Endothelial cell of umbilical vein (primary cell): ENCODE data around the gene UGGT2. TPM values are rescaled to one million over a fixed set of nuclear protein-coding genes. Genes with fewer than 3 reads are reported as not detected.

Experiments
- BruUV-seq: library from RNA; stranded (reverse); fragments of 400-500 nt; replicated peaks from 2 replicates; lab custom pipeline; 2021; lab: Mats Ljungman, UMichigan
- CTCF ChIA-PET: fragments of 300-600, 350-600 bp; sonication (Branson Sonifier 250); formaldehyde crosslinking; loops from one replicate; lab custom pipeline; 2021; ENCODE audit warnings: antibody characterized with exemption, inconsistent platforms; lab: Charles Lee
- POLR2A ChIA-PET: fragments of 300-600, 350-600 bp; sonication (Branson Sonifier 250); formaldehyde crosslinking; loops from one replicate; lab custom pipeline; 2021; ENCODE audit warnings: antibody characterized with exemption, inconsistent platforms; lab: Charles Lee
- DNase-seq: peaks from one replicate; pipeline ENCODE4 v3.0.0-alpha.2; 2011; ENCODE audit warnings: low read depth, low spot score
- FAIRE-seq: peaks from 2 replicates; lab custom pipeline; 2011; peaks lifted over from hg19 to GRCh38; lab: Jason Lieb, UNC
- H2AFZ ChIP-seq: 2 replicates; pipeline ENCODE4 v1.6.0; 2012; ENCODE audit warnings: low read depth, low read length, control low read depth, inconsistent platforms
- H3K27ac ChIP-seq: 2 replicates; pipeline ENCODE4 v1.5.1; 2011; ENCODE audit warnings: low read depth, mild to moderate bottlenecking, control low read depth, low read length, moderate library complexity; ENCODE audit not compliant: insufficient read depth
- H3K27me3 ChIP-seq, 2 experiments: 2 replicates each; pipeline versions ENCODE4 v1.6.0 to v1.6.1; 2011; ENCODE audit warnings: low read length in 2 of 2, mixed read lengths in 1 of 2; ENCODE audit not compliant: control insufficient read depth in 2 of 2, insufficient read depth in 2 of 2
- H3K36me3 ChIP-seq, 2 experiments: 2 replicates in 1 of 2; 3 replicates in 1 of 2; pipeline ENCODE4 v1.5.1; 2011; ENCODE audit warnings: low read length in 2 of 2, mild to moderate bottlenecking in 1 of 2, moderate library complexity in 1 of 2; ENCODE audit not compliant: control insufficient read depth in 2 of 2, insufficient read depth in 2 of 2; ENCODE audit errors: extremely low read depth in 1 of 2
- H3K4me1 ChIP-seq: 3 replicates; pipeline ENCODE4 v1.5.1; 2011; ENCODE audit warnings: mild to moderate bottlenecking, low read length; ENCODE audit not compliant: control insufficient read depth, insufficient read depth; ENCODE audit errors: extremely low read depth
- H3K4me2 ChIP-seq: 2 replicates; pipeline ENCODE4 v1.6.1; 2011; ENCODE audit warnings: low read length, control low read depth, mixed read lengths; ENCODE audit not compliant: insufficient read depth
- H3K4me3 ChIP-seq, 3 experiments: fragments of 200-600 bp in 1 of 3; sonication (generic), shearing (Covaris generic) in 1 of 3; replicated peaks in 1 of 3; 2 replicates each; pipeline ENCODE4 v1.5.1; 2011 to 2016; ENCODE audit warnings: control low read depth in 3 of 3, low read length in 3 of 3, mild to moderate bottlenecking in 2 of 3, inconsistent platforms in 1 of 3, low read depth in 1 of 3, moderate library complexity in 1 of 3; ENCODE audit not compliant: insufficient read depth in 1 of 3
- H3K79me2 ChIP-seq: 2 replicates; pipeline ENCODE4 v1.6.0; 2012; ENCODE audit warnings: low read length, inconsistent platforms; ENCODE audit not compliant: control insufficient read depth, insufficient read depth
- H3K9ac ChIP-seq: replicated peaks from 2 replicates; pipeline ENCODE3; 2011; ENCODE audit warnings: low read length, control low read depth; ENCODE audit not compliant: insufficient read depth; ENCODE audit errors: extremely low read depth
- H3K9me1 ChIP-seq: replicated peaks from 3 replicates; pipeline ENCODE4 v1.6.0; 2011; ENCODE audit warnings: mild to moderate bottlenecking, low read length; ENCODE audit not compliant: control insufficient read depth, insufficient read depth; ENCODE audit errors: extremely low read depth
- H3K9me3 ChIP-seq: replicated peaks from 2 replicates; pipeline ENCODE4 v1.5.1; 2012; ENCODE audit warnings: low read length, inconsistent platforms; ENCODE audit not compliant: control insufficient read depth, insufficient read depth
- H4K20me1 ChIP-seq: replicated peaks from 2 replicates; pipeline ENCODE3; 2011; ENCODE audit warnings: mild to moderate bottlenecking, low read length; ENCODE audit not compliant: control insufficient read depth, insufficient read depth; ENCODE audit errors: extremely low read depth
- EZH2 ChIP-seq: IDR thresholded peaks from 2 replicates; pipeline ENCODE4 v1.6.1; 2012; ENCODE audit warnings: borderline replicate concordance, low read depth, mild to moderate bottlenecking, moderate library complexity, low read length, inconsistent platforms; ENCODE audit not compliant: severe bottlenecking
- FOS ChIP-seq: IDR thresholded peaks from 2 replicates; pipeline ENCODE4 v1.6.1; 2011; ENCODE audit warnings: mild to moderate bottlenecking, low read length, moderate library complexity, borderline replicate concordance; ENCODE audit not compliant: insufficient read depth
- GATA2 ChIP-seq: IDR thresholded peaks from 2 replicates; pipeline ENCODE4 v1.7.0; 2011; ENCODE audit warnings: low read depth, mild to moderate bottlenecking, moderate library complexity, mixed read lengths, low read length; ENCODE audit not compliant: insufficient read length, insufficient read depth
- JUN ChIP-seq: IDR thresholded peaks from 2 replicates; pipeline ENCODE4 v1.6.1; 2011; ENCODE audit warnings: borderline replicate concordance, low read depth; ENCODE audit not compliant: insufficient read length, insufficient read depth
- MAX ChIP-seq: IDR thresholded peaks from 2 replicates; pipeline ENCODE4 v1.6.1; 2011; ENCODE audit not compliant: insufficient read depth, insufficient read length
- MYC ChIP-seq: IDR thresholded peaks from one replicate; pipeline ENCODE4 v1.6.1; 2011; ENCODE audit warnings: mild to moderate bottlenecking, low read depth, low read length
- POLR2A ChIP-seq: IDR thresholded peaks from 2 replicates; pipeline ENCODE4 v1.6.1; 2012; ENCODE audit warnings: low read depth, mild to moderate bottlenecking, control low read depth, low read length
- POLR2AphosphoS5 ChIP-seq: IDR thresholded peaks from 2 replicates; pipeline ENCODE4 v1.6.1; 2012; ENCODE audit warnings: low read depth, mild to moderate bottlenecking, control low read depth, low read length, moderate library complexity; ENCODE audit not compliant: insufficient read depth
- dilution Hi-C: fragments of 300-500 bp; cut with MboI; formaldehyde crosslinking; loops from one replicate; pipeline ENCODE4 v1.15.0; 2019; ENCODE audit warnings: low sequenced_read_pairs; ENCODE audit not compliant: extremely low pct_ligation_motif_present
- intact Hi-C: fragments of 100-400 bp; cut with micrococcal nuclease; formaldehyde crosslinking; loops from one replicate; pipeline ENCODE4 v1.10.0; 2022
- polyA plus RNA-seq, 4 experiments: library from polyadenylated mRNA; depleted of rRNA in 3 of 4; stranded (reverse) in 3 of 4; unstranded in 1 of 4; fragments of >200 nt; gene quantifications; 2 replicates each; pipeline versions ENCODE4 v1.2.1 to v1.2.3, GENCODE V29; 2011 to 2012; ENCODE audit warnings: missing spikeins in 1 of 4
- total RNA-seq: library from RNA; stranded (reverse); gene quantifications from 2 replicates; pipeline ENCODE4 v1.2.3, GENCODE V29; 2021
- TF ChIP-seq, protein P1 (sequence below), 2 donors: IDR thresholded peaks; 1 replicate in 1 of 2; 2 replicates in 1 of 2; pipeline ENCODE4 v1.5.1; 2011; ENCODE audit warnings: low read length in 2 of 2, mild to moderate bottlenecking in 2 of 2, moderate library complexity in 2 of 2, control low read depth in 1 of 2, inconsistent platforms in 1 of 2, low read depth in 1 of 2; ENCODE audit not compliant: insufficient read depth in 1 of 2; ENCODE audit errors: extremely low read depth in 1 of 2

UGGT2 gene
- total and polyA plus RNA-seq, 2 donors (not counting 3 experiments of a cell fraction or from before 2014, with no cell fraction given) = 4.6 to 25.1 TPM

GRCh38 chr13:95814495-95814894, 238.7 kb downstream of the UGGT2 start:
- no TSS peak for BruUV-seq
- Histone ChIP-seq H3K4me3 (no peak overlapping the region), H3K27ac (no peak overlapping the region), H3K9ac (no peak overlapping the region), H2AFZ (no peak overlapping the region), H3K9me1 (no peaks in the 10 kb centered on the region), H3K36me3 (no peaks in the 10 kb centered on the region), H3K4me2 (no peak overlapping the region), H4K20me1 (no peaks in the 10 kb centered on the region), H3K4me1 (no peaks in the 10 kb centered on the region), H3K79me2 (no peaks in the 10 kb centered on the region), H3K27me3 (no peaks in the 10 kb centered on the region), H3K9me3 (no peaks in the 10 kb centered on the region)
- intact Hi-C loops (no loop called here), dilution Hi-C loops (no loop called here)
- CTCF ChIA-PET = interaction anchor here (1.7 kb wide), 1 partner anchor 19 kb away, joined by 4 read pairs; no protein-coding TSS in a partner anchor
- no peak for DNase-seq
- POLR2A ChIA-PET = no interaction called here
- FAIRE-seq = no peak
- TF ChIP-seq EZH2 (no peak), POLR2A (no peak), MYC (no peak), GATA2 (no peak), FOS (no peak), POLR2AphosphoS5 (no peak), JUN (no peak), MAX (no peak)
- TF ChIP-seq, protein P1, sequence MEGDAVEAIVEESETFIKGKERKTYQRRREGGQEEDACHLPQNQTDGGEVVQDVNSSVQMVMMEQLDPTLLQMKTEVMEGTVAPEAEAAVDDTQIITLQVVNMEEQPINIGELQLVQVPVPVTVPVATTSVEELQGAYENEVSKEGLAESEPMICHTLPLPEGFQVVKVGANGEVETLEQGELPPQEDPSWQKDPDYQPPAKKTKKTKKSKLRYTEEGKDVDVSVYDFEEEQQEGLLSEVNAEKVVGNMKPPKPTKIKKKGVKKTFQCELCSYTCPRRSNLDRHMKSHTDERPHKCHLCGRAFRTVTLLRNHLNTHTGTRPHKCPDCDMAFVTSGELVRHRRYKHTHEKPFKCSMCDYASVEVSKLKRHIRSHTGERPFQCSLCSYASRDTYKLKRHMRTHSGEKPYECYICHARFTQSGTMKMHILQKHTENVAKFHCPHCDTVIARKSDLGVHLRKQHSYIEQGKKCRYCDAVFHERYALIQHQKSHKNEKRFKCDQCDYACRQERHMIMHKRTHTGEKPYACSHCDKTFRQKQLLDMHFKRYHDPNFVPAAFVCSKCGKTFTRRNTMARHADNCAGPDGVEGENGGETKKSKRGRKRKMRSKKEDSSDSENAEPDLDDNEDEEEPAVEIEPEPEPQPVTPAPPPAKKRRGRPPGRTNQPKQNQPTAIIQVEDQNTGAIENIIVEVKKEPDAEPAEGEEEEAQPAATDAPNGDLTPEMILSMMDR (IDR thresholded peaks at IDR 0.05; ENCODE audit: extremely low read depth in 1 of 2, insufficient read depth in 1 of 2, low read depth in 1 of 2, low read length in 2 of 2) = no peak
